NCI-H1417 treated with DMSO at 0.1 percent for 48 hours (cell line): ENCODE results near the gene CRIM1.

ENCODE experiments used
- DNase-seq: peaks from one replicate; lab custom pipeline; 2025; lab: John Stamatoyannopoulos, UW

The CRIM1 gene

GRCh38 chr2:36423619-36424120, 68.1 kb downstream of the CRIM1 start:
- no peak for DNase-seq

GRCh38 chr2:36425608-36426355, 70.2 kb downstream of the CRIM1 start:
- DNase-seq: no peak

GRCh38 chr2:36427790-36428243, 72.2 kb downstream of the CRIM1 start:
- DNase-seq: no peak

GRCh38 chr2:36430549-36430948, 75.0 kb downstream of the CRIM1 start:
- DNase-seq: no peak

GRCh38 chr2:36432479-36432878, 76.9 kb downstream of the CRIM1 start:
- DNase-seq: no peak

GRCh38 chr2:36433311-36434217, 78.0 kb downstream of the CRIM1 start:
- DNase-seq: peak; percentile 20

- no peak for DNase-seq
These were observed 82.9 kb downstream of the CRIM1 start for GRCh38 chr2:36438449-36438977.

GRCh38 chr2:36439084-36439483, 83.5 kb downstream of the CRIM1 start:
- no peak for DNase-seq

GRCh38 chr2:36441065-36441625, 85.6 kb downstream of the CRIM1 start:
- DNase-seq: no peak

GRCh38 chr2:36441816-36442215, 86.2 kb downstream of the CRIM1 start:
- DNase-seq: no peak

GRCh38 chr2:36444216-36444936, 88.8 kb downstream of the CRIM1 start:
- no peak for DNase-seq

- no peak for DNase-seq
These were observed 89.7 kb downstream of the CRIM1 start for GRCh38 chr2:36445185-36445866.

GRCh38 chr2:36446294-36446693, 90.7 kb downstream of the CRIM1 start:
- DNase-seq: no peak

- no peak for DNase-seq
These were observed 93.6 kb downstream of the CRIM1 start for GRCh38 chr2:36449213-36449612.

GRCh38 chr2:36449943-36450392, 94.4 kb downstream of the CRIM1 start:
- no peak for DNase-seq

- no peak for DNase-seq
These were observed 95.1 kb downstream of the CRIM1 start for GRCh38 chr2:36450466-36451196.

GRCh38 chr2:36451512-36451911, 95.9 kb downstream of the CRIM1 start:
- no peak for DNase-seq

GRCh38 chr2:36452260-36452659, 96.7 kb downstream of the CRIM1 start:
- no peak for DNase-seq

GRCh38 chr2:36453652-36454051, 98.1 kb downstream of the CRIM1 start:
- no peak for DNase-seq

- no peak for DNase-seq
These were observed 99.4 kb downstream of the CRIM1 start for GRCh38 chr2:36455011-36455410.
